Keratinocyte (primary cell): Measurements from ENCODE around the gene SYT8.

Experiments used
- EZH2 ChIP-seq: IDR thresholded peaks from one replicate; pipeline ENCODE4 v1.6.1; 2012; ENCODE audit warnings: inconsistent platforms, mild to moderate bottlenecking, low read length, moderate library complexity
- TF ChIP-seq, protein P1 (sequence below), 3 experiments: IDR thresholded peaks in 1 of 3; conservative IDR thresholded peaks in 1 of 3; optimal IDR thresholded peaks in 1 of 3; 2 replicates in 2 of 3; 3 replicates in 1 of 3; pipeline versions ENCODE3 to v1.5.1; 2011; ENCODE audit warnings: low read length in 3 of 3, mild to moderate bottlenecking in 3 of 3, moderate library complexity in 2 of 3, control low read depth in 1 of 3, inconsistent platforms in 1 of 3; ENCODE audit not compliant: insufficient read depth in 2 of 3; ENCODE audit errors: extremely low read depth in 1 of 3

DNA sequence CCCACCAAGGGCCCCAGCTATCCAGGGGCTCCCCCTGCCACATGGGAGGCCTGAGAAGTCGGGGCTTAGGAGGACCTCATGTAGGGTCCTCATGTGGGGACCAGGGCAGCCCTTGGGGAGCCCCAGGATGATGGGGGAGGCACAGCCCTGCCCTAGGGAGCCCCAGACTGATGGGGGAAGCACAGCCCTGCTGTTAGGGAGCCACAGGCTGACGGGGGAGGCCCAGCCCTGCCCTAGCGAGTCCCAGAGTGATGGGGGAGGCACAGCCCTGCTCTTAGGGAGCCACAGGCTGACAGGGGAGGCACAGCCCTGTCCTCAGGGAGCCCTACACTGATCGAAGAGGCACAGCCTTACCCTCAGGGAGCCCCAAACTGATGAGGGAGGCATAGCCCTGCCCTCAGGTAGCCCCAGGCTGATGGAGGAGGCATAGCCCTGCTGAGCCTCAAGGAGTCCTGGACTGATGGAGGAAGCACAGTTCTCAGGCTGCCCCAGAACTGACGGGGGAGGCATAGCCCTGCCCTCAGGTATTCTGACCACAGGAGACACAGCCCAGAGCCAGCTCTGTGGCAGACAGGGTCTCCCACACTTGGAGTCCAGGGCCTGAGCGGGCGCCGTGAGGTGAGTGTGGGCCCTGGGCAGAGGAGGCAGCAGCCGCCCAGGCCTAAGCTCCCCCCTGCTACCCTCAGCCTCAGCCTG lies 46.1 kb downstream of the SYT8 start:
- TF ChIP-seq, protein P1, sequence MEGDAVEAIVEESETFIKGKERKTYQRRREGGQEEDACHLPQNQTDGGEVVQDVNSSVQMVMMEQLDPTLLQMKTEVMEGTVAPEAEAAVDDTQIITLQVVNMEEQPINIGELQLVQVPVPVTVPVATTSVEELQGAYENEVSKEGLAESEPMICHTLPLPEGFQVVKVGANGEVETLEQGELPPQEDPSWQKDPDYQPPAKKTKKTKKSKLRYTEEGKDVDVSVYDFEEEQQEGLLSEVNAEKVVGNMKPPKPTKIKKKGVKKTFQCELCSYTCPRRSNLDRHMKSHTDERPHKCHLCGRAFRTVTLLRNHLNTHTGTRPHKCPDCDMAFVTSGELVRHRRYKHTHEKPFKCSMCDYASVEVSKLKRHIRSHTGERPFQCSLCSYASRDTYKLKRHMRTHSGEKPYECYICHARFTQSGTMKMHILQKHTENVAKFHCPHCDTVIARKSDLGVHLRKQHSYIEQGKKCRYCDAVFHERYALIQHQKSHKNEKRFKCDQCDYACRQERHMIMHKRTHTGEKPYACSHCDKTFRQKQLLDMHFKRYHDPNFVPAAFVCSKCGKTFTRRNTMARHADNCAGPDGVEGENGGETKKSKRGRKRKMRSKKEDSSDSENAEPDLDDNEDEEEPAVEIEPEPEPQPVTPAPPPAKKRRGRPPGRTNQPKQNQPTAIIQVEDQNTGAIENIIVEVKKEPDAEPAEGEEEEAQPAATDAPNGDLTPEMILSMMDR (optimal IDR thresholded peaks at IDR 0.05 in 1 of 3, IDR thresholded peaks at IDR 0.05 in 1 of 3, conservative IDR thresholded peaks at IDR 0.05 in 1 of 3; ENCODE audit: extremely low read depth in 1 of 3, insufficient read depth in 2 of 3, low read length in 3 of 3): no peak
- TF ChIP-seq EZH2: no peak
